AG10803 (cell line): Measurements from ENCODE around the gene SEZ6.

Source experiments
- DNase-seq: peaks from one replicate; pipeline ENCODE4 v3.0.0; 2010; ENCODE audit warnings: low read depth
- H3K4me3 ChIP-seq: 2 replicates; pipeline ENCODE4 v1.5.1; 2011; ENCODE audit warnings: mild to moderate bottlenecking, low read length, control low read depth
- TF ChIP-seq, protein P1 (sequence below): conservative IDR thresholded peaks from 2 replicates; pipeline ENCODE4 v1.5.1; 2011; ENCODE audit warnings: mild to moderate bottlenecking, low read length, control low read depth, inconsistent platforms

The SEZ6 gene

DNA sequence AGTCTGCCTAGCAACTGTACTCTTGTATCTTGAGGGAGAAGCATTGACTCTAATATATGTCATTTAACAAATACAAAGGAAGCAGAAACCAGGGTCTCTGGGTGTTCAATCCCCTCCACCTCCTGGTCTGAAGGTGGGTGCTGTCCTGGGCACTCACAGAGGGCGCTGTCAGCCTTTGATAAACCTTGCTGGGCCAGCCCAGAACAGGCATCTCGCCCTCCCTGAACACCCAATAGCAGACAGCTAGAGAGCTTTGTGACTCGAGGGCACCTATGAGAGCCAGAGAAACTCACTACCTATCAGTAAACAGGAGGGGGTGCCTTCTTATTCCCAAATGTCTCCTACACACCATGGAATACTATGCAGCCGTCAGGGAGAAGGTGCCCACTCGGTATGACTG is 30.8 kb upstream of the SEZ6 start:
- no peak for DNase-seq
- TF ChIP-seq, protein P1, sequence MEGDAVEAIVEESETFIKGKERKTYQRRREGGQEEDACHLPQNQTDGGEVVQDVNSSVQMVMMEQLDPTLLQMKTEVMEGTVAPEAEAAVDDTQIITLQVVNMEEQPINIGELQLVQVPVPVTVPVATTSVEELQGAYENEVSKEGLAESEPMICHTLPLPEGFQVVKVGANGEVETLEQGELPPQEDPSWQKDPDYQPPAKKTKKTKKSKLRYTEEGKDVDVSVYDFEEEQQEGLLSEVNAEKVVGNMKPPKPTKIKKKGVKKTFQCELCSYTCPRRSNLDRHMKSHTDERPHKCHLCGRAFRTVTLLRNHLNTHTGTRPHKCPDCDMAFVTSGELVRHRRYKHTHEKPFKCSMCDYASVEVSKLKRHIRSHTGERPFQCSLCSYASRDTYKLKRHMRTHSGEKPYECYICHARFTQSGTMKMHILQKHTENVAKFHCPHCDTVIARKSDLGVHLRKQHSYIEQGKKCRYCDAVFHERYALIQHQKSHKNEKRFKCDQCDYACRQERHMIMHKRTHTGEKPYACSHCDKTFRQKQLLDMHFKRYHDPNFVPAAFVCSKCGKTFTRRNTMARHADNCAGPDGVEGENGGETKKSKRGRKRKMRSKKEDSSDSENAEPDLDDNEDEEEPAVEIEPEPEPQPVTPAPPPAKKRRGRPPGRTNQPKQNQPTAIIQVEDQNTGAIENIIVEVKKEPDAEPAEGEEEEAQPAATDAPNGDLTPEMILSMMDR: no peak
- no peak overlapping the region for H3K4me3 ChIP-seq

DNA sequence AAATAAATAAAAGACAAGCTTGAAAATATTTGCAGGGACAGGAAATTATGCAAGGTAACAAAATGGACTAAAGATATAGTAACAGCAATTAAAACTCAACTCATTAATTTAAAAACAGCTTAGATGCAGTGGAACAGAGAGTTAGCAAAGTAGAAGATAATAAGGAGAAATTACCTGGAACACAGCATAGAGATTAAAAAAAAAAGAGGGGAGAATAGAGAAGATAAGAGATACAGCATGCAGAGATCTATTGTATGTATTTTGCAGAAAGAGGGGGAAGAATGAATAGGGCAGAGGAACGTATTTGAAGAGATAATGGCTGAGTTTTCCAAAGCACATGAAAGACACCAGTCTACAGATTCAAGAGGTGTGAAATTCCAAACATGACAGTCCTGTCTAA is 28.7 kb upstream of the SEZ6 start:
- TF ChIP-seq, protein P1: no peak
- H3K4me3 ChIP-seq: no peak overlapping the region
- no peak for DNase-seq

DNA sequence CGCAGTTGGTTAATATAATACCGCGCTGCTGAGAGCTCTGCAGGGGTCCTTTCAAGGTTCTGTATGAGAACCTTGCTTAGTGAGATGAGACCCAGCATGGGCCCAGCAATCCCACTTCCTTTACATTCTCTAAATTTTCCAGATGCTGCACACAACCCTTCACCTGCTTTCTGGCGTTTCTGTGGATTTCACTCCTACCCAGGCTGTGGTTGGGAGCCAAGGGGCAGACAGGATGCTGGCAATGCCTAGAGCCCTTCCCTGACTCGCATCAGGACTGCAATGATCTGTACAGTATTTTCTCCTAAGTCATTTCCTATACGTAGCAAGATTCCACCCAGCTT is 27.0 kb upstream of the SEZ6 start:
- DNase-seq: no peak
- TF ChIP-seq, protein P1: no peak
- H3K4me3 ChIP-seq: no peak overlapping the region

DNA sequence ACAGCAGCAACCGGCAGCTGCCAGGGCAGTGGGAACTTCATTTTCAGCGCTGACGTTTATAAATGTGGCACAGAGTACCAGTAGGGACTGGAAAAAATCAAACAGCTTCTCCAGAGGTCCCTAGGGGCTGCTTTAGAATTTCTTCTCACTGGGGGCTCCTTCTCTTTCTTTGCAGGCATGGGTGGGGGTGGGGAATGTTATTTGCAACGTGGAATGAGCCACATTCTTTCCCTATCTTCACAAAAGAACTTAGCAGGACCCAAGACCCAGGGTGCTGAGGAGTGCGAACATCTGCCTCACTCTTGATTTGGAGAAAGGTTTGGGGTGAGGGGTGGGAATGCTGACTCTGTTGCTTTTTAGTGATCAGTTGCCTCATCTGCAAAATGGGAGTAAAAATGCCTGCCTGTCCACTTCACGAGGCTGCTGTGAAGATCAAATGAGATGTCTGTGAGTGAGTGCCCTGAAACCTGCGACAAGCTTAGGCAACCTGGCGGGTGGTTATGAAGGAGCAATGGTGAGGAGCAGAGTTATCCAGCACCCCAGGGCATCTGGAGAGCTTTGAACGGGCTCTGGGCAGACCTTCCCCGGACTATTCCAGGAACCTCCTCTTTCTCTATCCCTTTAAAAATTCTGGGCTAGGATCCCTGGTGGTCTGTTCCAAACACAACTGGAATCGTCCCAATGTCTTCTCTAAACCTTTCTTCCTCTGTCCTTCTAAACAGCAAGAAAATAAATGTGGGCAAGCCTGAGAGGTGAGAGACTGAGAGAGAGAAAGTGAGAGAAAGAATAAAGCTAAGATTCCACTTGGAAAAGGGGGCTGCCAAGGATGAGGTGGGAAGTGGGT is 26.4 kb upstream of the SEZ6 start:
- no peak overlapping the region for H3K4me3 ChIP-seq
- TF ChIP-seq, protein P1: no peak
- DNase-seq: no peak

DNA sequence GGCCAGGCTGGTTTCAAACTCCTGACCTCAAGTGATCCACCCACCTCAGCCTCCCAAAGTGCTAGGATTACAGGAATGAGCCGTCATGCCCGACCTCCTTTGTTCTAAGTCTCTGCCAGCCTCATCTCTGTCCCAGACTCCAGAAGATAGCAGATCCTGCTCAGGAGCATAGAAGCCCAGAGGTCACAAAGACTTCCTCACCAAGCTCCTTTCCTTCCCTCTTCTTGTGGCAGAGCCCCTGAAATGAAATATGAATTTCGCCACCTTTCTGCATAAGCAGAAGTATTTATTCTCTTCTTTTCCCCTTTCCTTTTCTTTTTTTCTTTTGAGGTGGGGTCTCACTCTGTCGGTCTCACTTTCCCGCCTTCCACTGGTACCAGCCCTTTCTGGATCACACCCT is 25.7 kb upstream of the SEZ6 start:
- no peak overlapping the region for H3K4me3 ChIP-seq
- DNase-seq: no peak
- TF ChIP-seq, protein P1: no peak

DNA sequence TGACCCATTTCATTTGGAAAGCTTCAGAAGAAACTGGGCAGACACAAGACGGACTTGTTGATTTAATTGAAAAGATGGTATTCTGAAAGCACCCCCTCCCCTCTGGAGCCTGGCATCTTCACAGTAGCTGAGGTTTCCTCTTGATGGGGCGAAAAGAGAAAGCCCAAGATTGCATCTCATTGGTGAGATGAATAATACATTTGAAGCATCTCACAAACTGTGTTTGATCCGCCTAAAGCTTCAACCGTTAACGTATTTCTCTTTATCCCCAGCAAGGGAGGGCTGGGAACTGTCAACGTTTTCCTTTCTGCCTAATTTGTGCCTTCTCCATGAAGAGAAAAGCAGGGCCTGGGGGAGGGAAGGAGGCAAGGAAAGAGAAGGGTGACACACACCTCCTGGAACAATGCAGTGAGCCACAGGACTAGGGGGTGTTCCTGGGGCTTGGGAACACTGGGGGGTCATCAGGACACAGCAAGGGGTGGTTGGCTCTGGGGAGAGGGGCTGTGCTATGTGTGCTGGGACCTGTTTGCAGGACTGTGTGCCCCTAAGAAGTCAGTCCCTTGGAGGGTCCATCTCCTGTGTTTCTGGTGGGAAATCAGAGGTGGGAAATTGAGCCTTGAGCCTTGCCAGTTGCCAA is 18.6 kb upstream of the SEZ6 start:
- TF ChIP-seq, protein P1: no peak
- DNase-seq: no peak

DNA sequence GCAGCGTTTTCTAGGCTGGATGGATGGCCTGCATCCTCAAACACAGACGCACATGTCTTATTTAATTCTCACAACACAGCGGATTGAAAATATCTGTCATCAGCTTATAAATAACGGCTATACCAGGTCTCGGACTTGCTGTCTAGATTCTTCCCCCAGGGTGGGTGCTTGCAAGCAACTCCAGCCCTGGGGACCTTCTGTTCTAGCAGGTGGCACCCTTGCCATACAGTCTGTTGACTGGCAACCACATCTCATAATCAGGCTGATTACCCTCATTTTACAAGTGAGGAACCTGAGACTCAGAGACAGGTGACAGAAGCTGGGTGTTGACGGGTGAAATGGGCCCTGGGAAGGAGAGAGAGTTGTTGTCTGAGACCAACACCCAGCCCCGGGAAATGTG is 16.2 kb upstream of the SEZ6 start:
- DNase-seq: no peak
- TF ChIP-seq, protein P1: no peak
- no peak overlapping the region for H3K4me3 ChIP-seq

More for the DNA sequence above, 18.6 kb upstream of the SEZ6 start:
- H3K4me3 ChIP-seq: no peak overlapping the region
